HT-29 (cell line): ENCODE results near the gene RBFOX1. TPM values are rescaled to one million over a fixed set of nuclear protein-coding genes. Genes with fewer than 3 reads are reported as not detected.

ENCODE experiments used
- DNase-seq: peaks from one replicate; pipeline ENCODE4 v3.0.0-alpha.2; 2015; ENCODE audit warnings: low spot score
- total RNA-seq: library from RNA; depleted of rRNA; stranded (reverse); fragments of >200 nt; shearing (Covaris generic); gene quantifications from 2 replicates; pipeline ENCODE4 v1.2.3, GENCODE V29; 2014

The RBFOX1 gene
- total RNA-seq, 1 experiment from 2014 or later: not detected

DNA sequence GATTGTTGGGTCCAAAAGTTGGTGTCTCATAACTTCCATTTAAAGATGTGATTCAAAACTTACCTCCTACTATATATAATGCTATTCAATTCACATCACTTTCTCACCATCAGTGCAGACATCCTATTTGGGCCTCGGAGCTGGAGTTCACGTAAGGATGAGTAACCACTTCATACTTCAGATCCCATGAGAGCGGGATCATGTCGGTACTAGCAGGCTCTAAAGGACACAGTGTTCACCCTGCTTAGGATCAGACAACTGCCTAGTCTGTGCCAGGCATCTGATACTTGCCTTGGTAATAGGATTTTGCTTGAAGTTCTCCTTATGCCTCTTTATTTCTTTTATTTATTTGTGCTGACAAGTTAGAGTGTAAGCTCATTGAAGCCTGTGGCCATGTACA lies 39.5 kb downstream of the RBFOX1 start:
- DNase-seq: no peak

DNA sequence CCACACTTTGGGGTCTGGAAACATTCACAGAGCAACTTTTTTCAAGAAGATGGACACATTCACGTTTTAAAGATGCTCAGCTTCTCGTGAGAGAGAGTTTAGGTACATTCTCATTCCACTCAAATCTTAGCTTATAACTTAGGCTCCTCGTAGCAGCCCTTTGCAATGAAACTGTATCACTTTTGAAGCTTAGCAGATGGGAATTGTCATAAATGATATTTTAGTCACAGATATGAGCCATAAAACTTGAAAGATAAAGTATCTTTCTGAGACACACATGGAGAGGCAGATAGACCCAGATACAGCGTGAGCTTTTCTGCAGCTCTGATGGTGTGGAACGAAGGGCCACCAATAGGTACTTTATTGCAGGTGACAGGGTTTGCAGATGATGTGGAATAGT lies 41.1 kb downstream of the RBFOX1 start:
- no peak for DNase-seq

DNA sequence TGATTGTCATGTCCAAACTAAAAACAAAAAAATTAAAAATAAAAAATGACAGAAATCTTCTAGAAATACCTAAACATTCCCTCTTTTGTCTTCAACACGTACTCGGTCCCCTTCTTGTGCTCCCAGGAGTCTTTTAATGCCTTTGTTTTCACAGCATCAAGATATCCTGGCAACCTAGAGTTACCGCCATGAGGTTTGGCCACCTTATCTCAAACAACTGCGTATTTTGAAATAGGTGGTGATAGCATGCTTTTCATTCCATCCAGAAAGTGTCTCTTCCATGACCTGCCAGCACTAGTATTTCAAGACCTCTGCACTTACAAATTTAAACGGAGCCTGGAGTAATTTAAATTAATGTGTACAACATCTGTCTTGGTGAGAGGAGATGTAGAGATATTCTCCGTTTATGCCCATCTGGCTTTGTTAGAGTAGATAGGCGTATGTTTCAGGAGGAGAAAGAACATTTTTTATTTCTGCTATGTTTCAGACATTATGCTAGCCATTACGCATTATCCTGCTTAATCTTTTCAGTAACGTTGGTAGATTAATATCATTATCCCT lies 42.0 kb downstream of the RBFOX1 start:
- no peak for DNase-seq

DNA sequence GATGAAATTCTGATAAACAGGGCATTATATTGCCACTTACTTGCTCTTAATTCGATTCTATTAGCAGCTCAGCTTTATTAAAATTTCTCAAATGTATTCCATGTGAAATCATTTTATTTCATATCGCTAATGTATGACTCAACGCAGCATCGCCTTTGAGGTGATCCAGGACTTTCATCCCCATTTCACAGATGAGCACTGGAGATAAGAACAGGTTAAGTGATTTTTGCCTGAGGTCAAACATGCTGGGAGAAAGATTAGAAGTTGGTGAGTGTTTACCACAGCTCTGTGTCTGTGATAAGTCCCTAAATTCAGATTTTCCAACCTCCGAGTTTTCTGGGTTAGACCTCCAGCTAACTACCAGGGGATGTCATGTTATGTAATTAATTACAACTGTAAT lies 43.6 kb downstream of the RBFOX1 start:
- DNase-seq: no peak

DNA sequence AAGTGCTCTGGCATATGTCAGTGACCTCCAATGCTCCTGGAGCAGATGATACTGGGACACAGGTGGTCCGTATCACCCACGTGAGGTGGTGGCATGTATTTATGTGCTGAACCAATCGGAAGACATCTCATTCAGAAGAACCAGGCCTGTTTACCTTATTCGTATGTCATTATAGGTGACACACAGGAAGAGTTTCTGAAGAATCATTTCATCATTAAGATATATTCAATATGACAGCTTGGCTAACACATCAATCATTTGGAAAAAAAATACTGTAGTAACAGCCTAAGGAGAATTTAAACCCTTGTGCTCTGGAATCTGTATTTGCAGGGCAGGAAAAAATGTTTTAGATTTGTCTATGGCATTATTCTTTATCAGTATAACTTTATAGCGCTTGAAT lies 44.6 kb downstream of the RBFOX1 start:
- DNase-seq: no peak

DNA sequence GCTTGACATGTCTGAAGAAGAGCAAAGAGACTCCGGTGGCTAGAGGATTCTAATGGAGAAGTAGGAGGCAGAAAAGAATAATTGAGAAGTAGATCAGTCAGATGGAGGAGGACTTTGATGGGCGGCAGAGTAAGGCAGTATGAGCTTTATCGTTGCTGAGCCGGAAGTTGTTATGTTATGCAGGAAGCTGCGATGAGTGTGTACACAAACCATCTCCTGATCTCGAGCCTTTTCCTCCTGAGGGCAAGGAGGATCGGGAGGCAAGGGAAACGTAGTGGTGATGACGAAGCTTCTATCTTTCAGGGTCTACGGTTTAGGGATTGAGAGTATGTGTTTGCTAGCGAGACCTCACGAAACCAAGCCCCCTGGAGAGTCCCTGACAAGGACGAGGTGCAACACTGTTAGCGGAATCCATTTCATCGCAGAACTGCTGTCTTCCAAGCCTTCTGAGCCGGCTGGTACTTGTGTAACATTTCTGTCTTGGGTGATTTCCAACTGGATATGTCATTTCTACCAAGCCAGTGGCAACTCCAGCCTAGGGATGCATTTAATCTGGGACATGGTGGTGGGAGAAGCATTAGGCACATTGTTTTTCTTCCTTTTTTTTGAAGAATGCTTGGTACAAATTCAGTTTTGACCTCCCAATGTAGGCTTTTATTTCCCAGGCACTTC lies 45.5 kb downstream of the RBFOX1 start:
- DNase-seq: no peak

DNA sequence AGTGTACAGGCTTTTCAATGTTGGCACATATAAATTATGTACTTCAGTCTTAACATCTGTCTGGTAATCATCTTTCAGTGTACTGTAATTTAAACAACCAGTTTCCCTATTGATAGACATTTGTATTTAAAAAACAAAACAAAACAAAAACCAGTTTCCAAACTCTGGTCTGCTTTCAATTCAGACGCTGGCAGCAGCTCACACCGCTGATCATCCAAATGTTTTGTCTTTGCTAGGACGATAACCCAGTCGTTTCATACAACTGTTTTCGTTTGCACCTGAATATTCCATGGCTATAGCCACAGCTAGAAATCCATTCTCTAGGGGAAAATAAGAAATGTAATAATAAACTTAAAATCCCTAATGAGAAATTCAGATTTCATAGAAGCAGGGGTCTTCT lies 47.8 kb downstream of the RBFOX1 start:
- no peak for DNase-seq

DNA sequence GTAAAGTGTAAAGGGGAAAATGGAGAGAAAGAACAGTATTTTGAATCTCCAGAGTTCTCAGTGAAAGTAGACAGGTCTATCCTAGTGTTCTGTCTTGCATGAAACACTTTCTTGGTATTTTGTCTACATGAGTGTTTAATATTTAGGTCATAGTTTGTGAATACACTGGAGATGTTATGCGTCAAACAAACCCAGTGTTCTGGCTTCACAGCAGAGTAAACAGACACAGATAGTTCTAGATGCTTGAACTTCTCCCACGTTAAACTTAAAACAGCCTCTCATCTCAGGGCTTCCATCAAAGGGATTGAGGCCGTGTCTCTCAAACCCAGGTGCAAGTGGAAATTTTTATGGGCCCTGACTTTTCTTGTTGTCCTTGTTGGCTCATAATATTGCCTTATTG lies 48.3 kb downstream of the RBFOX1 start:
- no peak for DNase-seq

DNA sequence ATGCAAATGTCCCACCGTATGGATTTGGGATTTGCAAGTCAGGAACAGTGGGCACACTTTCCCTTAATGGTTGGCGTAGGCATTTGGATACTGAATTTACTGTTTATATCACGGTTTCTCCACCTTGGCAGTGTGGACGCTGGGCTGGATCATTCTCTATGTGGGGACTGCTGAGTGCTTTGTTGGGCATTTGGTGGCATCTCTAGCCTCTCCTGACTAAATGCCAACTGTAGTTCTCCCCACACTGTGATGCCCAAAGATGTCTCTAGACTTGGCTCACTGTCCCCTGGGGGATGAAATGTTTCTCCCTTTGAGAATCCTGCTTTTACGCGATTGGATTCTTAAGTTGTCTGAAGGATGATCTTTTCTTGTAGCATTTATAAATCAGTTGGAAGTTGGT lies 49.0 kb downstream of the RBFOX1 start:
- DNase-seq: no peak

DNA sequence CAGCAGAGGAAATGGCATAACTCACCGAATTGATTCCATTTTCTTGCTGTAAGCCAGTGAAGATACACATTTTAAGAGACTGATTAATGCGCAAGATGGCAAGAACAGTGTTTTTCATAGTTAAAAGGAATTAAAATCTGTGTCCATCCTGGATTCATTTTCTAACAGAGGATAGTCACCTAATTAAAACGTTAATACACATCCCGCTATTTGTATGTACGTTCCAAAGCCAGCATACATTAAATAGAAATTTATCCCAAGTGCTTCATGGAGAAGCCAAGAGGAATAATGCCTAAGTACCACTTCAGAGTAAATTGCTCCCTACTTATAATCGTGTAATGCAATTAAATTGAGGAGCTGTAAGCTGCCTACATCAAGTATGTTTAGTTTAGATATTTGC lies 49.9 kb downstream of the RBFOX1 start:
- DNase-seq: no peak

DNA sequence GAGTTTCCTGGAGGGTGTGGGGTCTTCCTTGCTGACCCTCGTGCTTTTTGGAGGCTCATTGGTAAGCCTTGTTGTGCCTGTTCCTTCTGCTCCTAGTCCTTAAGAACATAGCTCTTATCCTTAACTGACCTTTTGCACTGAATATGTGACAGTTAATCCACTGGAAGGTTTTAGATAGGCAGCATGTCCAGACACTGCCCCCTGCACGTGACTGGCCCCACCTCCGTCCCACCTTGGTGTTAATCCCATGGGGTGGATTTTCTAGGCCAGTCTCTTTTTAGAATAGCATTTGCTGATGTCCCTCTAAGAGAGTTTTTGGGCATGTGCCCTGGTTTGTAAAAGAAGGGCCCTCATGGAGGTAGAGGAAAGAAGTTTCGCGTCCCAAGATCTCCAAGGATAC lies 58.3 kb downstream of the RBFOX1 start:
- DNase-seq: no peak

DNA sequence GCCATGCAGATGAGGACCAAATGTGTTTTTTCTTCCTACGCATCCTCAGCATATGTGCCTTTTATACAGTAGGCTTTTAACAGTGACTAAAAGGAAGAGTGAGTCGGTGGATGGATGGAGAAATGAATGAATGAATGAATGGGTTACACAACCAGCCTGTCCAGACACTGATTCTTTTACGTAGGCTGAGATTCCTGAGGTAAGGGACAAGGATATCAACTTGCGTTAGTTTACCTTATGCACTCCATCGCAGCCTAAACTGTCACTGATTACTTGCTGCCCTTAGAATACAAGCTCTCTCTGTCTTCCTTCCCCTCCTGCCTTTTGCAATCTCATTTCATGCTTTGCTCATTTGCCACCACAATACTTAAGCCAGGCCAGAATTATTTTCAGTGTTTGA lies 59.0 kb downstream of the RBFOX1 start:
- DNase-seq: no peak

DNA sequence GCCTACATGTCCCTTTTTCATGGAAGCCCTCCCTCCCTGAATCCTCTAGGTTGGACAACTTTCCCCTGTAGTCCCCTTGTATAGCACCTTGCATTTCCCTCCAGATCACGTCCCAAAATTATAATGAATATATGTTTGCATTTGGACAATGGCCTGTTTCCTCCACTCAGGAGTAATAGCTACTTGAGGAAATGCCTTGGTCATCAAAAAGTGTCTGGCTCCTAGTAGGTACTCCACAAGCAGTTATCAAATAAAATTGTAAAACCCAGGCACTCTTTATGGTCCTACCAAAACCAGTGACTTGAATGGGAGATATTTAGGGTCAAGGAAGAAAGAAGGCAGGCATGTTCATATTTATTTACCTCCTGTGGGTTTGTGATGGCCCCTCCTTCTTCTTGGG lies 59.6 kb downstream of the RBFOX1 start:
- DNase-seq: no peak

DNA sequence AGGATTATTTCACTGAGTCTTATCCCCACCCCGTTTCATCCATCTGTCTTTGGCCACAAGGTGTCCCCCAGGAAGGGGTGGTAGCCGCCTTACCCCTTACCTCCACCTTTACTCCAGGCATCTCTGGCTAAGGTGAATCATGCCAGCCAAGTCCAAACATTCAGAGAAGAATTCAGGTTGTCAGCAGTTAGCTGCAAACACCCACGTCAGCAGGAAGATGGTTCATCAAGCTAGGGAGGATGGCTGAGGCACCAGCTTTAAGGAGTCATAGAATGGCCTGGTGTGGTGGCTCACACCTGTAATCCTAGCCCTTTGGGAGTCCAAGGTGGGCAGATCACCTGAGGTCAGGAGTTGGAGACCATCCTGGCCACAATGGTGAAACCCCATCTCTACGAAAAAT lies 61.0 kb downstream of the RBFOX1 start:
- no peak for DNase-seq

DNA sequence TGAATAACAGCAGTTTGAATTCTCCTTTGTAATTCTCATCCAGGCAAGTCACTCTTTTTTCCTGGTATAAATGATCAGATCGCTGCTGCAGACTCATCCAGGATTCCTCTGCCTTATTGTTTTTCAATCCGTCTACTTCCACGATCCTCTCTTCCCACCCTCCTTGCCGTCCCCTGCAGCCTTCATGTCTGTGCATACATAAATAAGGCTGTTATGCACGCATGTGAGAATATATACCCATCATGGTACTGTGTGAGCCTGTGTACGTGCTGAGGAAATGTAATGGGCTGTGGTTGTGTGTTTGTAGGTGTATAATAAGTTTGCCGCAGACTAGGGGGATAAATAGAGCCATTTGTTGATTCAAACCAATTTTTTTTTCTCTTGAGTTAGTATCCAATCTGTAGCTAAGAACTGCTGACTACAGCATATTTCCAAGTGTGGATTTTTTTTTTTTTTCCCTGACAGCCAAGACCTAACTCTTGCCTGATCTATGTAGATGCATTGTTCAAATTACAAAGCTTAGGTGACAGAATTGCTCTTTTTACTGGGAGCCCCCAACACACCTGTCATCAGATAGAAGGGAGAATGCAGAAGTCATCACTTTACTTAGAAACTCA lies 62.2 kb downstream of the RBFOX1 start:
- DNase-seq: no peak

DNA sequence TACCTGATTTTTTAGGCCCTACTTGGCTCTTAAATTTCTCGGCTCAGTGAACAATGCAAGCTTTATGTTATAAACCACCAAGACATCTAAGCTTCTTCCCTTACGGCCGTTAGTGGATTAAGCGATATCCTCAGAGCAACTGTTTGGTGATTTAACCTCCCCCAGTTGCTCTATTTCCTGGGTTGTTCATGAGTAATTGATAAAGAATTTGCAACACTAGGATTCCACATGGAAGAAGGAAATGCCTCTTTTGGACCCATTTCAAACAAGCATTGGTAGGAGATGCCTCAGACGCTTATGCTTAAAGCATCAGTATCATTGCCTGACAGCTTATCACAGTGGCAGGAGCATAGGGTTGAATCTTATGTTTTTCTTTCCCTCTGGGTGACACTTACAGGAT lies 65.3 kb downstream of the RBFOX1 start:
- DNase-seq: no peak

DNA sequence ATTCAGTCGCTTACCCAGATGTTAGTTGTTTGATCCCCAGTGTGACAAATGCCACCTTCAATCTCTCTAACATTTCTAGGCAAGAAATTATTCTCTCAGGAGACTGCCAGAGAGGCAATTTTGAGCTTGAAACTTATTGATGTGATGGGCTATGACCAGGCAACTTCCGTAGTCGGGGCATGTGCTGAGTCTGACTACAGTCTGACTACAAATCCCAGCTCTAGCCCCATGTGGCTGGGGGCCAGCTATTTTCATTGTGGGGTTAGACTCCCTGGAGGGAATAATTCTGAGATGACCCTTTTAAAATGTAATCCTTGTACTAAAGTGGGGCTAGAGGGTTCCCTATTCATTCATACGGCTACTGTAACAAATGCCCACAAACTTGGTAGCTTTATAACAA lies 65.9 kb downstream of the RBFOX1 start:
- DNase-seq: no peak

DNA sequence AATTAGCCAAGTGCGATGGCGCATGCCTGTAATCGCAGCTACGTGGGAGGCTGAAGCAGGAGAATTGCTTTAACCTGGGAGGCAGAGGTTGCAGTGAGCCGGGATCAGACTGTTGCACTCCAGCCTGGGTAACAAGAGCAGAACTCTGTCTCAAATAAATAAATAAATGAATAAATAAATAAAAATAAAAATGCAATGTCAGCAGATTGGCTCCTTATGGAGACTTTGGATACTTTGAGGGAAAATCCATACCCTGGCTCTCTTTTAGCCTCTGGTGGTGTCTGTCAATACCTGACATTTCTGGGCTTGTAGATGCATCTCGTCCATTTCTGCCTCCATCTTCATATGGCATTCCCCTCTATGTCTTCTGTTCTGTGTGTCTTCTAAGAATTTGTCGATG lies 66.7 kb downstream of the RBFOX1 start:
- no peak for DNase-seq

DNA sequence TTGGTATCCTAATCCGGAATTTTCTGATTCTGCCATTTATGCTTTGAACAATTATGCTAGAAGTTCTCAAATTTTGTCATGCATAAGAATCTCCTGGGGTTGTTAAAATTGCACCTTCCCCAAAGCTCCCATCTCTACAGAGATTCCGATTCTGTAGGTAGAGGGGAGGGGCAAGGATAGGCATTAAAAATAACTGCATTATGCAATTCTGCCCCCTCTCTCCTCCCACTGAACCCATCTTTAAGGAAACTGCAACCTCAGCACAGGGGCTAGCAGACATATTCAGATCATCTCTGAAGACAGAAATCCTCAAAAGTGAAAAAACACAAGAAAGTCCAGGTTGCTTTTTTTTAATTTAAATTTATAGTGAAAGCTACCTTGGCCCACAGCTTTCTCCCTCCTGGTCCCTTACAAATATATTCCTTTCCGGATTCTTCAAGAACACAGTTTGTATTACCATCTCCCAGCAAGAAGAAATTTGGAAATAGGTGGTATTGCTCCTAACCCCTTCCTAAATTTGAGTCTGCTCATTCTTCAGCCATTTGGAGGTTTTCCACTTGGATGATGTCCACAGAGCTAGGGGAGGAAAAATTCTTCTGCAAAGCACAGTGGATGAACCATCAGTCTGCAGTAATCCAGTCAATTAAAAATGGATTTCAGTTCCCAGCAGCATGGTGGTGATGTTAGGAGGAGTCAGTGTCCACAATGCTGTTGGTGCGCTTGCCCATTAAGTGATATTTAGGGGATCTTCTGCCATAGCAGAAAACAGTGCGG lies 67.7 kb downstream of the RBFOX1 start:
- DNase-seq: no peak

DNA sequence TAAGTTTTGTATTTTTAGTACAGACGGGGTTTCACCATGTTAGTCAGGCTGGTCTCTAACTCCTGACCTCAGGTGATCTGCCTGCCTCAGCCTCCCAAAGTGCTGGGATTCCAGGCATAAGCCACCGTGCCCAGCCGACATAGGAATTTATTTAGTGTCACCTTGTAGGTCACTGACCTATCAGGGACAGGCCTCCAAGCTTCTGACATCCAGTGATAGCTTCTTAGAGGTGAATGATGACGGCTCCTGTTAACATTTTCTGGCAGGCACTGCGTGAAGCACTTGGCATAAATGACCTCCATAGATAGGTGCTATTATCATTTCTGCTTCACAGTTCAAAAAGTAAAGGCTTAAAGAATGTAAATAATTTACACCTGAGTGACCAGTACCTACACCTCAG lies 71.6 kb downstream of the RBFOX1 start:
- no peak for DNase-seq

DNA sequence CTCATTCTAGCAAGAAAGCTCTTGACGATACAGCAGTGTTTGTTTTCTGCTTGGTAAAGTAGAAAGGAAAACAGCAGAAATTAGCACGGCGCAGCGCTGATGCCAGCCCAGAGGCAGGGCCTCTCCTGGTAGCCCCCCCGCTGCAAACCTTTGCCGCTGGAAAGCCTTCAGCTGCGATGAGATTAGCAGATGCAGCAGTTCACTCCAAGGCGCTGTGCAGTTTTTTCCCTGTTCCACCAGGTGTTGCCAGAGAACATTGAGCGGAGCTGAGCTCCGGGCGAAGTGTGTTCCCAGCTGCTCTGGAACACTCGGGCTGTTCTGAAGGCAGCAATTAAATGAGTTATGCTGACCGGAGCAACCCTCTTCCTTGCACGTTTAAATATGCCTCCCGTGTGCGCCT lies 72.5 kb downstream of the RBFOX1 start:
- DNase-seq: peak; percentile 16

DNA sequence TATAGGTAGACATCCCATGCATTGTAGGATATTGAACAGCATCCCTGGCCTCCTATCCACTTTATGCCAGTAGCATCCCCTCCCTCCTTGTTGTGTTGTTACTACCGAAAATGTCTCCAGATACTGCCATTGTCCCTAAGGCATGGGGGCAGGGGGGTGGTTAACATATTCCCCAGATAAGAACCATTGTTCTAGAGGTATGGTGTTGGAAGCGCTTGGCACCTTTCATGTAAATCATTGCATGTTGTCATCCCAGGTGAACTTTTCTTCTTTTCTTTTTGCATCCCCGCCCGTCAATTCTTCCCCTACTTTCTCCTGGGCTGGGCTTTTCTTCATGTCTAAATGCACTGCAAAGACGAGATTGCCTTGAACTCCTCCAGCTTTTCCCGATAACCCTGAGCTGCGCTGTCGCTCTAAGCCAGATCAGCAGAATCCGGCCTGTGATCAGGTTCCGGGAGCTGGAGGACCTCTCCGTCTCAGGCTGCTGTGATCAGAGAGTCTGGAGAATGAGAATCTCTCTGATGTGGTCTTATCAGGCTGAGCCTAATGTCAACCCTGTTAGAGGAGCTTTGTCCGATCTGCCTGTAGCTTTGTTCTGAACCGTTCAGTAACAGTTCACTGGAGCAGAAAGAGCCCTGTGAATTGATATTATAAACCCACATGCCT lies 76.2 kb downstream of the RBFOX1 start:
- DNase-seq: no peak
